A673 (cell line): ENCODE data around the gene AHRR.

Experiments used
- CTCF ChIP-seq: fragments of 300-800, 200-600 bp; sonication (generic); conservative IDR thresholded peaks from 2 replicates; pipeline ENCODE4 v1.5.1; 2017; ENCODE audit warnings: low read depth, mild to moderate bottlenecking, antibody characterized with exemption, low read length, moderate library complexity, mixed read lengths
- EZH2 ChIP-seq: fragments of 200-600 bp; sonication (generic); IDR thresholded peaks from 2 replicates; pipeline ENCODE4 v1.6.1; 2017; ENCODE audit warnings: borderline replicate concordance, low read depth, mild to moderate bottlenecking, mixed read lengths, antibody characterized with exemption, low read length; ENCODE audit not compliant: poor library complexity, severe bottlenecking

DNA sequence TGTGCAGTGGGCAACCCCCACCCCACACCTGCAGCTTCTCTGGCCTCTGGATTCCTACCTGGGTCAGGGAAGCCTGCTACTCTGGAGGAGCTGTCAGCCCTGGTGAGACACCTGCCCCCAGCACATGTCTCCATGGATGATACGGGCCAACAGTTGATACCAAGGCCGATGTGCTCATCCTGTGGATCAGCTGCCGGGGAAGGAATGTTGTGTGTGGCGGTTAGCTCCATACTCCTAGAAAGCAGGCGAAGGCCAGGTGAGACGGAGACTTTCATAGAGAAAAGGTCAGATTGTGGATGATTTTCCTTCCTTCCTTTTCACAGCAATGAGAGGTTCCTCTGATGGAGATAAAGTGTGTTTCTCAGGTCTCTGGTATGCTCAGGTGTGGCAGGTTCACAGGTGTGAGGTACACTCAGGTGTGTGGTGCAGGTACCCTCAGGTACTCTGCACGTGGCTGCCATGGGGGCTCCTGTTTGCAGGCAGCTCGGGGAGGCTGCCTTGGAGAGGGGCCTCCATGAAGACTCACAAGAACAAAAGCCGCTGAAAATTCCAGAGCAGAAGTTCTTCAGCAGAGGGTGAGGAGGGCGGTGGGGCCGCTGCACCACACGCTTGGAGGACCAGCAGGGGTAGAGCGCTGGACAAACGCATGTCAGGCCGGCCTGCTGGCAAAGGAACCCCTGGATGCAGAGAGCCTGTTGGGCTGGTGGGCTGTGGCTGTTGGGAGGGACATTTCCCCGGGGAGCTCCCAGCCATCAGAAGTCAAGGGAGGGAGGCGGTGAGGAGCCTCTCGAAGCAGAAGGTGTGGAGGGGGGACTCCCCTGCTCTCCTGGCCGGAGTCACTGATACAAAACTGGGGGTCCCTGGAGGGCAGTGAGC lies 5.1 kb upstream of the AHRR start:
- TF ChIP-seq CTCF (no peak), EZH2 (no peak)
